OCI-LY1 (cell line): ENCODE measurements around the gene PID1.

Experiments
- EZH2 ChIP-seq: fragments of 200-600 bp; sonication (generic), shearing (Covaris generic); IDR thresholded peaks from 2 replicates; pipeline ENCODE4 v1.8.0; 2017; ENCODE audit warnings: borderline replicate concordance, mixed run types, mild to moderate bottlenecking, antibody characterized with exemption, low read length, moderate library complexity, mixed read lengths
- TF ChIP-seq, protein P1 (sequence below): fragments of 200-600 bp; sonication (generic), shearing (Covaris generic); IDR thresholded peaks from 2 replicates; pipeline ENCODE4 v1.5.1; 2017; ENCODE audit warnings: mild to moderate bottlenecking, antibody characterized with exemption, low read length, moderate library complexity, mixed read lengths

DNA sequence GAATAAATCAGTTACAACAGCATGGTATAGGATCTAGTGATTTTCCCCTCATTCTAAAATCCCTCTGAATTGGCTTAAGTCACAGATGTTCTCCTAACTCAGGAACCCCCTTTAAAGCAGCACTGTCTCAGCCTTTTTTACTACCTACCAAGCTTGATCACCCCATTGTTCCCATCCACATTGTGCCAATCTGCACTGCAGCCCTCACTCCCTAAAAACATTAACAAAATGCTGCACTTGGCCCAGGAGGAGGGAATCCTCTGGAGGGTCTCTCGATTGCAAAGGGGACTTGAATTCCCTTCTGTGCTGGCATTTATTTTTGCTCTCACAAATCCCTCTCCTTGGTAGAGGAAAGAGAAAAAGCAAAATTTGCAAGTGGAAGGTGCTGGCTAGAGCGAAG lies 223.0 kb downstream of the PID1 start:
- TF ChIP-seq, protein P1, sequence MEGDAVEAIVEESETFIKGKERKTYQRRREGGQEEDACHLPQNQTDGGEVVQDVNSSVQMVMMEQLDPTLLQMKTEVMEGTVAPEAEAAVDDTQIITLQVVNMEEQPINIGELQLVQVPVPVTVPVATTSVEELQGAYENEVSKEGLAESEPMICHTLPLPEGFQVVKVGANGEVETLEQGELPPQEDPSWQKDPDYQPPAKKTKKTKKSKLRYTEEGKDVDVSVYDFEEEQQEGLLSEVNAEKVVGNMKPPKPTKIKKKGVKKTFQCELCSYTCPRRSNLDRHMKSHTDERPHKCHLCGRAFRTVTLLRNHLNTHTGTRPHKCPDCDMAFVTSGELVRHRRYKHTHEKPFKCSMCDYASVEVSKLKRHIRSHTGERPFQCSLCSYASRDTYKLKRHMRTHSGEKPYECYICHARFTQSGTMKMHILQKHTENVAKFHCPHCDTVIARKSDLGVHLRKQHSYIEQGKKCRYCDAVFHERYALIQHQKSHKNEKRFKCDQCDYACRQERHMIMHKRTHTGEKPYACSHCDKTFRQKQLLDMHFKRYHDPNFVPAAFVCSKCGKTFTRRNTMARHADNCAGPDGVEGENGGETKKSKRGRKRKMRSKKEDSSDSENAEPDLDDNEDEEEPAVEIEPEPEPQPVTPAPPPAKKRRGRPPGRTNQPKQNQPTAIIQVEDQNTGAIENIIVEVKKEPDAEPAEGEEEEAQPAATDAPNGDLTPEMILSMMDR: no peak
- TF ChIP-seq EZH2: no peak
